ENCODE data around the gene SHPK.

SHPK gene

DNA sequence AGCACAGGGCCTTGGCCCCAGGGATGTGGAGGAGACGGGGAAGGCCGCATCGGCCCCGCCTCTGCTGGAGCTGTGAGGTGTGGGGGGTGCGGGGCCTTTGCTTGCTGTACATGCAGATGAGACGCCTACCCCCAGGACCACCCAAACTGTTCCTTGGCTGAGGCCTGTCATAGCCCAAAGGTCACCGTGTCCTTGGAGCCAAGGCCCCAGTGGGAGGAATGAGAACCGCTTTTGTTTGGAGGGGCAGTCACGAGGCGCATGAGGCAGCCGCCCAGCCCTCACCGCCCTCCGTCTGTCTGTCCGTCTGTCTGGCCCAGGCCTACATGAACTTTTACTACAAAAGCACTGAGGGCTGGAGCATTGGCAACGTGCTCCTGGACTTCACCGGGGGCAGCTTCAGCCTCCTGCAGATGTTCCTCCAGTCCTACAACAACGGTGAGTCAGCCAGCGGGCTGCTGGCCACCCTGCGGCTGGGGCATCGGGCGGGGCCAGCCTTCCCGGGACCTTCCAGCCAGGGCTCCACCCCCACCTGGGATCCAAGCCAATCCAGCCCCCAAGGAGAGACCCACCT lies 23.6 kb upstream of the SHPK start:
- no peak for DNase-seq

DNA sequence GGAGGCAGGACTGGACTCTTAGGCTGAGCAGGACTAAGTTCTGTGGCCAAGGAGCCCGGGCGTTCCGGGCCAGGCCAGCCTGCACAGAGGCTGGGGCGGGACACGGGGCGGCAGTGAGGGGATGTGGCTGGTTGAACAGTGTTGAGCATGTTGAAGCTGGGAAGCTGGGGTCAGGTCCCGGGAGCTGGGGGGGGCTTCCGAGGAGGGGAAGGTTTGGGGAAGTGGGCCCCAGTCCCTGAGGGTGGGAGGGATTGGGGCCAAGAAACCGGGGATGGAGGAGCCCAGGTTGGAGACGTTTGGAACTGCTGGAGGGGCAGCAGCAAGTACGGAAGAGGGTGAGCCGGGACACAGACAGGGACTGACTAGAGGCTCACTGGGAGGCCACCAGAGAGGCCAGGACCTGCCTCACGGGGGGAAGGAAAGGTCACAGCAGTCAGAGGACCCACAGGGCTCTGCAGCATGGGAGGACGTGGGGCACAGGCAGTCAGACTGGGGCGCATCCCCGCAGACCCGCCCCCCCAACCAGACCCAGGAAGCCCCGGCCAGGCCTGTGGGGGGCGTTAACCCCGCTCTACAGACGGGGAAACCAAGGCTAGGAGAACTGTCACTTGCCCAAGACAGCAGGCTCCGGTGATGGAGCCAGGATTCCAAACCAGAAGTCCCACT lies 22.9 kb upstream of the SHPK start:
- DNase-seq: no peak

GRCh38 chr17:3657874-3658783 lies 22.1 kb upstream of the SHPK start:
- DNase-seq: no peak

GRCh38 chr17:3657588-3657869 lies 21.5 kb upstream of the SHPK start:
- no peak for DNase-seq

DNA sequence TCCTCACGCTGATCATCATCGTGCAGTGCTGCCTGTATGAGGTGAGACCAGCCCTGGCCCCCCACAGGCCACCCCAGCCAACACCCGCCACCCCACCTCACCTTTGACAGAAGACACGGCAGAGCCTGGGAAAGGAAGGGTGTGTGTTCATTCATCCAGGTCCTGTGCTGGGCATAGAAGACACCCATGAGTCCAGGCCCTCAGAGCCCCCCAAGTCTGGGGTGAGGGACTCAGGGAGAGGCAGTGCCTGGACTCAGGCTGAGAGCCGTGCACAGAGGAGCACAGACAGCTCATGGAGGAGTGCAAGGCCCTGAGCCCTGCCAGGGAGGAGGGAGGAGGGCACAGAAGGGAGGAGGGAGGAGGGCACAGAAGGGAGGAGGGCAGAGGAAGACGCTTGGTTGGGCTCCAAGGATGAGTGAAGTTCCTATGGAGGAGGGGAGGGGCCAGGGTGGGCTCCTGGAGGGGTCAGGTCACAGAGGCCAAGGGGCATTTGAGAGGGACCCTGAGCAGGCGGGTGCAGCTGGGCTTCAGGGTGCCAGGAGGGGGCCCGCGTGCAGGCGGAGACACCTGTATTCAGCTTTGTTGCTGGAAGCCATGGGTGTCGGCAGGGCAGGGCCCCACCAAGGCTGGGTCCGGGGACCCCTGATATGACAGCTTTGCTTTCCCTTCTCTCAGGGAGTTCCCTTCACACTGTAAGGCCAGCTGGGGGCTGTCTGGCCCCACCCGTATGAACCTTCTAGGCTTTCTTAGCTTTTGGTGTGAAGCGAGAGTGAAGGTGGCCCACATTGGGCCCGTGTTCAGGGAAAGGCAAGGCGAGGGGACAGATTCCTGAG lies 20.9 kb upstream of the SHPK start:
- DNase-seq: no peak

DNA sequence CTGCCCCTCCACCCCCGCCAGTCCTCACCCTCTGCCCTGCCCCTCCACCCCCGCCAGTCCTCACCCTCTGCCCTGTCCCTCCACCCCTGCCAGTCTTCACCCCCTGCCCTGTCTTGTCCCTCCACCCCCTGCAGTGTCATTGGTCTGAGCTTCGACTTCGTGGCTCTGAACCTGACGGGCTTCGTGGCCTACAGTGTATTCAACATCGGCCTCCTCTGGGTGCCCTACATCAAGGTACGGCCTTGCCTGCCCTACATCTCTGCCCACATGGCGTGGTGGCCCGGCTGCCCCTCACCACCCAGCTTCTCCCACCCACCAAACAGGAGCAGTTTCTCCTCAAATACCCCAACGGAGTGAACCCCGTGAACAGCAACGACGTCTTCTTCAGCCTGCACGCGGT lies 20.3 kb upstream of the SHPK start:
- DNase-seq: no peak

DNA sequence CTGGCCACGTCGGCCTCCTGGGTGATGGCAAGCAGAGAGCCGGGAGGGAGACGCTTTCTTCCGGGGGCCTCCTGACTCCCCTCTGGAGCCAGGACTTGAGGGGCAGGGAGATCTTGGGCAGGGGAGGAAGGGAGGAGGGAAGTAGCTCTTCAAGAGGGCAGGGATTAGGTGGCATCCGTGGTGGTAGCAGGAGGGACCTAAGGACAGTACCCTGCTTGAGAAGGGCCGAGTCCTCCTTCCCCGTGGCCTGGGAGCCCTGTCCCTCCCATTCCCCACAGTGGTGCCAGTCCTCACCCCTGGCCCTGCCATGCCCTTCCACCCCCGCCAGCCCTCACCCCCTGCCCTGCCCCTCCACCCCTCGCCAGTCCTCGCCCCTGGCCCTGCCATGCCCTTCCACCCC lies 19.7 kb upstream of the SHPK start:
- no peak for DNase-seq

DNA sequence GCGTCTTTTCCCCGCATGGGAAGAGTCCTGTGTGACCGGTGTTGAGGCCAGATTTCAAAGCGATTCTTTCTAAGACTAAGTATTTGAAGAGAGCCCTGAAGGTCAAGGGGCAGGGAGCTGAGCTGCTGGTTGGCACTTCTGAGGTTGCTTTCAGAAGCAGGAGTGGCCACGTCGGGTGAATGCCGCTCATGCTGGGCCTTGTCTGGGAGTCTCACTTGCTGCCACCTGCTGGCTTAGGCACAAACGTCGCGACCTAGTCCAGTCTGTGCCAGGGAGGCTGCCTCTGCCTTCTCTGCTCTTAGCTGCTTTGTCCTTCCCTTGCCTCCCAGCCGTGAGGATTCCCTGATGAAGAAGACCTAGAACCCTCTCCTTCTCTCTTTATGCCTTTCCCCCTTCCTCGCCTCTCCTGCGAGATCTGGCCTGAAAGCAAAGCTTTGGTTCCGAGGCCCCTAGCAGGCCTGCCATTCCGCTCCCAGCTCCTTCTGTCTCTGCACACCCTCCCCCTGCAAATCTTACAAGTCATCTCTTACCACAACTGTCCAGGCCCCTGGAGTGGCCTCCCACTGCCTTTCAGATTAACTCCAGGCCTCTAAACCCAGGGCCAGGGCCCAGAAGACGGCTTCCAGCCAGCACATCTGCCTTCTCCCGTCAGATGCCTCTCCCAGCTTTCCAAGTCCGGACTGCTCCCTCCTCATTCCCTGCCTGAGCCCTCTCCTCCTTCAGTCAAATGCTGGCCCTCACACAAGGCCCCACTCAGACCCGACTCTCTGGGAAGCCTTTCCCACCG lies 11.9 kb upstream of the SHPK start:
- DNase-seq: peak; percentile 8

- no peak for DNase-seq
Observed at GRCh38 chr17:3647251-3647650, 11.2 kb upstream of the SHPK start.

- DNase-seq: no peak
Observed at GRCh38 chr17:3645310-3645709, 9.3 kb upstream of the SHPK start.

GRCh38 chr17:3643889-3644349 lies 7.9 kb upstream of the SHPK start:
- DNase-seq: no peak

GRCh38 chr17:3641717-3642486 lies 5.9 kb upstream of the SHPK start:
- no peak for DNase-seq

DNA sequence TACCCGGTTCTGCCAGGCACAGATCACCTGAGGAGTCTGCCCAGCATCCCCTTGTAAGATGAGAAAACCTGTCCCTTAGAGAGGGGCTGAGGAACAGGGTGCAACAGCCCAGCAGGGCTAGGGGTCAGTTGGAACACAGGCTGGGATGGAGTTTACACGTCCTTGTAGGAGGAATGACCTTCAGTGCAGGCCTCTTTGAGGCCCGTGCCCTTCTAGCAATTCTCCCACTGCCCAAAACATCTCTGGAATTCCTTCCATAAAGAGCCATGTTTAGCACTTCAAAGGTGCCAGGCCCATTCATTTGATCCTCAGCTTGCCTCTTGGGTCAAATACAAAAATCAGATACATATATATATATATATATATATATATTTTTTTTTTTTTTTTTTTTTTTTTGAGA lies 5.0 kb upstream of the SHPK start:
- no peak for DNase-seq

DNA sequence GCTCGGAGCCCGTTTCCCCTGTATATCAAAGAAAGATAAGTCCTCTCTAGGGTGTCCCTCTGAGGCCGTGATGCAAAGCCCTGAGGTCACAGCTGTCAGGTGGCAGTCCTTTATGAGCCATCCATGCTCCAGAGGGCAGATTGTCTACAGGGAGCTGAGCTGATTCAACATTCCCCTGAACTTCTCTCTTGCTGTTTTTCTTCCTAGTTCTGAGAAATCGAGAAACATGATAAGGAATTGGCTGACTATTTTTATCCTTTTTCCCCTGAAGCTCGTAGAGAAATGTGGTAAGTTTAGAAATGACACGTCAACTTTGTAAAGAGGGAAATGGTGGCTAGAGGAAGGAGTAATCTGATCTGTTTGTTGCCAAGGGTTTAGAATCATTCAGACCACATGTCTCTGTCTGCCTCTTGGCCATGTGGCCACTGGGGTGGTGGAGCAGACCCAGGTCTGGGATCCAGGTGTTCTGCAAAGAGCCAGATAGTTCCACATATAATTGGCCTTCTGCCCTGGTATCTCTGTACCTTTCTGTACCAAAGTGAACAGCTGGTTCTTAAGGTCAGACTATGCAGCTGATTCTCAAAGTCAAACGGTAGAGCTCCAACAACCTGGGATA lies 4.0 kb upstream of the SHPK start:
- no peak for DNase-seq

- no peak for DNase-seq
Observed at GRCh38 chr17:3636908-3637373, 891 bp upstream of the SHPK start.

GRCh38 chr17:3635474-3636153 lies 436 bp downstream of the SHPK start:
- DNase-seq: no peak

DNA sequence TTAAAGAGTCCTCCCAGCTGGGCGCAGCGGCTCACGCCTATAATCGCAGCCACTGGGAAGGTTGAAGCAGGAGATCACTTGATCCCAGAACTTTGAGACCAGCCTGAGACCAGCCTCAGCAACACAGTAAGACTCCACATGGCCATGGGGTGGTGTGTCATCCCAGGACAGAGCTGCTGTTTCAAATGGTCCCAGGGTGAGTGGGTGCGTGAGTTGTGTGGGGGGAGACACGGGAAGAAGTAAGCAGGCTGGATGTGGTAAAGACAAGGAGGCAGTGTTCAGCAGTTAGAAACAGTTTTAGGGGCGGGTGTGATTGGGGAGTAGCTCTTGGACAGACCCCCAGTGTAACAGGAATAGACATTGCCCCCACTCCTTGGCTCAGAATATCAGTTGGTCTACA lies 3.8 kb downstream of the SHPK start:
- no peak for DNase-seq

DNA sequence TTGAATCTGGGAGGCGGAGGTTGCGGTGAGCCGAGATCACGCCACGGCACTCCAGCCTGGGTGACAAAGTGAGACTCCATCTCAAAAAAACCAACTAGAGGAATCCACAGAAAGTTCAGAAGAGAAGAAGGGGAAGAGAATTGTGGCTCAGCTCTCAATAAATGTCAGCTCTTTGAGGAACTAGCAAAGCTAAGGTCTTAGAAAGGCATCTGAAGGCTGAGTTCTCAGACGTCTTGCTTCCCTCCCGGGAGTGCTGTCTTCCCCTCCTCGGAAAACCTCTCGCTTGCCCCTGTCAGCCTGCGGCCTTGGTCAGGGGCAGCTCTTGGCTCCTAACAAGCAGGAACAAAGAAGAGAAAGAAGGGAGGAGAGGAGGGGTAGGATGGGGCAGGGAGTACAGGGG lies 5.3 kb downstream of the SHPK start:
- DNase-seq: no peak

DNA sequence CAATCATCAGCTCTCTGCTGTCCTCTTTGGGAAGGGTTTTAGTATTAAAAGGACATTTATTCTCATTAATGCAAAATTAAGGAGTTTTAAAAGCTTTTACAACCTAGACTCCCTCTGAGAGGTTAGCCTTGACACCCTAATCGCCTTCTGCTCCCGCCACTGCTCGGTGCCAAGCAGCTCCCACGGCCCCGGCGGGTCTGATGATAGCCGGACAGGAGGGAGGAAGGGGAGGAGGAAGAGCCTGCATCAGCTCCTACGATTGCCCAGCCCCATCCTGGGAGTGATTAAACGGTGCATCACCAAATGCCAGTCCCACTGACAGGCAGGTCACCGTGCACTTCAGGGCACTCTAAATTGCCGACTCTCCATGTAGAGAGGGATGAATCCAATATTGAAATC lies 8.3 kb downstream of the SHPK start:
- no peak for DNase-seq
